Measurements from ENCODE around the gene MIEF1.

MIEF1 gene

DNA sequence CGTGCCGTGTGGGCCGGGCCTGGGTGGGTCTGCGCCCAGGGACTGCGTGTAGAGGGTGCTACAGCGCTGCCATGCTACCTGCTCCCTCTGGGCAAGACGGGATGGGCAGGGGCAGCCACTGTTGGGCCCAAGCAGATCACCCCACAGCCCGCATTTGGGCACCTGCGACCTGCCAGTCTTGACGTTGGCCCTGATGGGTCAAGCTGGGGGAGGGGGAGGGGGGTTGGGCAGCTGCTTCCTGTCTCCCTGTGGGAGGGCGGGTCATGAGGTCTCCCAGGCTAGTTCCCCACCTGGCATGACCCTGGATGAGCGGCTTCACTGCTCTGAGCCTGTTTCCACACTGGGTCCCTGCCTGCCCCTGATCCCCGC, 33.3 kb downstream of the MIEF1 start:
- Histone ChIP-seq H3K9me3 (ENCODE audit: control insufficient read depth, low read length) (no peaks in the 10 kb centered on the region), H3K27ac (ENCODE audit: low read length, poor library complexity, severe bottlenecking) (no peak overlapping the region), H2BK5ac (ENCODE audit: low read depth, low read length, poor library complexity, severe bottlenecking) (no peak overlapping the region), H3K27me3 (ENCODE audit: control insufficient read depth in 1 of 2, insufficient read depth in 1 of 2, low read length in 2 of 2) (peaks cover 19 to 24% of the 10 kb centered on the region in 2 experiments), H3K9ac (ENCODE audit: low read length) (peak overlapping the region; percentile 35), H3K4me3 (ENCODE audit: insufficient read depth in 1 of 2, low read depth in 1 of 2, low read length in 2 of 2) (no peak overlapping the region), H2AFZ (ENCODE audit: low read depth, low read length) (no peak overlapping the region), H3K18ac (ENCODE audit: low read depth in 1 of 2, low read length in 2 of 2) (peak overlapping the region in 1 of 2 experiments; percentile 75), H2BK12ac (ENCODE audit: low read length in 2 of 2) (no peak overlapping the region), H3K4ac (ENCODE audit: low read depth in 1 of 2, low read length in 2 of 2) (no peak overlapping the region), H2BK15ac (ENCODE audit: low read depth, poor library complexity, severe bottlenecking) (no peak overlapping the region), H3K4me1 (ENCODE audit: control insufficient read depth, insufficient read depth, low read depth, low read length) (peaks cover 17% of the 10 kb centered on the region), H3K36me3 (ENCODE audit: control insufficient read depth in 1 of 2, insufficient read depth in 2 of 2, low read depth in 1 of 2, low read length in 2 of 2) (peaks cover 8 to 9% of the 10 kb centered on the region in 2 experiments), H4K91ac (ENCODE audit: low read length) (no peak overlapping the region), H3K23ac (ENCODE audit: low read length in 2 of 2) (no peak overlapping the region), H2AK5ac (ENCODE audit: low read length, severe bottlenecking) (no peak overlapping the region), H3K79me1 (replicated peaks; ENCODE audit: low read length, poor library complexity, severe bottlenecking) (peaks cover 5% of the 10 kb centered on the region), H3K14ac (ENCODE audit: low read length in 2 of 2) (no peak overlapping the region), H2BK120ac (ENCODE audit: low read depth, low read length) (no peak overlapping the region), H3K4me2 (ENCODE audit: low read length, poor library complexity, severe bottlenecking) (no peak overlapping the region), H4K8ac (ENCODE audit: low read length) (peak overlapping the region; percentile 86)
- DNase-seq = no peak
- WGBS = 62% methylated on average over 12 of the region's 13 CpGs

DNA sequence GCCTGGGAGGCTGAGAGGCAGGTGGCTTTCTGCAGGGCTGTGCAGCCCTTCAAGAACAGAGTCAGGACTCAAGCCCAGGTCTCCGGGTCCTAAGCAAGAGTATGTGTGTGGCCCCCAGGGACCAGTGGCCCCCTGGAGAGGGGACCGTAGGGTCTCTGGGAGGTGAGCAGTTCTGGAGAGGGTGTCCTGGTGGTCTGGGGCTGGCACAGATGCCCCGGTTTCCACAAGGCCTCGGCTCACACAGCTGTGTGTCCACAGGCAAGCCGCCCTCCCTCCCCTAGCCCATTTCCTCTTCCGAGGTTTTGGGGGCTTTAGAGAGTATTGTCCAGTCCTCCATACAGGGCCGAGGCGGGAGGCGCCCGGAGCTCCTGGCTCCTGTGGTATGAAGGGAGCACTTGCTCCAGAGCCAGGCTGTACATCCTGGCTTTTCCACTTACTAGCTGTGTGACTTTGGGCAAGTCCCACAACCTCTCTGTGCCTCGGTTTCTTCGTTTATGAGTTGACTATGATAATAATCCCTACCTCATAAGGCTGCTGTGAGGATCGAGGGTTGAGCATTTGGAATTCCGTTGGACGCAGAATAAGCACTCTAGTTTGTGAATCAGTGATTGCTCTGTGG, 33.9 kb downstream of the MIEF1 start:
- Histone ChIP-seq H3K14ac (ENCODE audit: low read length in 2 of 2) (no peak overlapping the region), H3K23ac (ENCODE audit: low read length in 2 of 2) (no peak overlapping the region), H3K4me1 (ENCODE audit: control insufficient read depth, insufficient read depth, low read depth, low read length) (peaks cover 15% of the 10 kb centered on the region), H2BK120ac (ENCODE audit: low read depth, low read length) (no peak overlapping the region), H4K91ac (ENCODE audit: low read length) (no peak overlapping the region), H2BK15ac (ENCODE audit: low read depth, poor library complexity, severe bottlenecking) (no peak overlapping the region), H3K9me3 (ENCODE audit: control insufficient read depth, low read length) (no peaks in the 10 kb centered on the region), H2AK5ac (ENCODE audit: low read length, severe bottlenecking) (no peak overlapping the region), H3K4ac (ENCODE audit: low read depth in 1 of 2, low read length in 2 of 2) (no peak overlapping the region), H2BK5ac (ENCODE audit: low read depth, low read length, poor library complexity, severe bottlenecking) (no peak overlapping the region), H3K27ac (ENCODE audit: low read length, poor library complexity, severe bottlenecking) (no peak overlapping the region), H3K36me3 (ENCODE audit: control insufficient read depth in 1 of 2, insufficient read depth in 2 of 2, low read depth in 1 of 2, low read length in 2 of 2) (peaks cover 4 to 5% of the 10 kb centered on the region in 2 experiments), H3K79me1 (replicated peaks; ENCODE audit: low read length, poor library complexity, severe bottlenecking) (peaks cover 5% of the 10 kb centered on the region), H3K4me3 (ENCODE audit: insufficient read depth in 1 of 2, low read depth in 1 of 2, low read length in 2 of 2) (no peak overlapping the region), H3K27me3 (ENCODE audit: control insufficient read depth in 1 of 2, insufficient read depth in 1 of 2, low read length in 2 of 2) (peaks cover 25 to 30% of the 10 kb centered on the region in 2 experiments), H2BK12ac (ENCODE audit: low read length in 2 of 2) (no peak overlapping the region), H3K9ac (ENCODE audit: low read length) (no peak overlapping the region), H3K18ac (ENCODE audit: low read depth in 1 of 2, low read length in 2 of 2) (no peak overlapping the region), H2AFZ (ENCODE audit: low read depth, low read length) (no peak overlapping the region), H4K8ac (ENCODE audit: low read length) (no peak overlapping the region), H3K4me2 (ENCODE audit: low read length, poor library complexity, severe bottlenecking) (no peak overlapping the region)
- no peak for DNase-seq
- 94% methylated on average over 13 of the region's 15 CpGs for WGBS

DNA sequence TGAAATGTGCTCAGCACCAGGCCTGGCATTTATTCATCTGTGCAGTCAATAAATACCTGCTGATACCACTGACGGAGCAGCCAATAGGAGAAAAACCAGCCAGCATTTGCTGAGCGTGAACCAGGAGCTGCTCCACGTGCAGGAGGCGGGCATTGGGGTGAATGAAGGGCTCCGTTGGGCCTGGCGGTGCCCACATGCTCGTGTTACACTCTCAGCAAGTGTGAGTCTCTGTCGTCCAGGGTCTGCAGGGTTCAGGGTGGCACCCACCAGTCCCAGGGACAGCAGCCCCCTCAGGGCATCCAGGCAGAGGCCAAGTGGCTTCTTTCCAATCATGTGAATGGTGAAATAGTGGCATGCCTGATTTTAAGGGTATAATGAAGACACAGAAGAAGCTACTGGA, 34.6 kb downstream of the MIEF1 start:
- H3K9ac ChIP-seq (ENCODE audit: low read length) = no peak overlapping the region
- DNase-seq = no peak
- no peaks in the 10 kb centered on the region for H3K36me3 ChIP-seq (ENCODE audit: control insufficient read depth in 1 of 2, insufficient read depth in 2 of 2, low read depth in 1 of 2, low read length in 2 of 2)
- no peak overlapping the region for H3K18ac ChIP-seq (ENCODE audit: low read depth in 1 of 2, low read length in 2 of 2)
- peaks cover 11% of the 10 kb centered on the region for H3K4me1 ChIP-seq (ENCODE audit: control insufficient read depth, insufficient read depth, low read depth, low read length)
- H2AK5ac ChIP-seq (ENCODE audit: low read length, severe bottlenecking) = no peak overlapping the region
- no peak overlapping the region for H2BK15ac ChIP-seq (ENCODE audit: low read depth, poor library complexity, severe bottlenecking)
- H3K27ac ChIP-seq (ENCODE audit: low read length, poor library complexity, severe bottlenecking) = no peak overlapping the region
- no peaks in the 10 kb centered on the region for H3K79me1 ChIP-seq (replicated peaks; ENCODE audit: low read length, poor library complexity, severe bottlenecking)
- no peak overlapping the region for H4K8ac ChIP-seq (ENCODE audit: low read length)
- H2BK5ac ChIP-seq (ENCODE audit: low read depth, low read length, poor library complexity, severe bottlenecking) = no peak overlapping the region
- H3K4ac ChIP-seq (ENCODE audit: low read depth in 1 of 2, low read length in 2 of 2) = no peak overlapping the region
- no peak overlapping the region for H2BK120ac ChIP-seq (ENCODE audit: low read depth, low read length)
- 78% methylated on average over 8 of the region's 8 CpGs for WGBS
- no peak overlapping the region for H3K14ac ChIP-seq (ENCODE audit: low read length in 2 of 2)
- no peaks in the 10 kb centered on the region for H3K9me3 ChIP-seq (ENCODE audit: control insufficient read depth, low read length)
- H3K4me2 ChIP-seq (ENCODE audit: low read length, poor library complexity, severe bottlenecking) = no peak overlapping the region
- no peak overlapping the region for H4K91ac ChIP-seq (ENCODE audit: low read length)
- H2BK12ac ChIP-seq (ENCODE audit: low read length in 2 of 2) = no peak overlapping the region
- H3K27me3 ChIP-seq (ENCODE audit: control insufficient read depth in 1 of 2, insufficient read depth in 1 of 2, low read length in 2 of 2) = peaks cover 28 to 34% of the 10 kb centered on the region in 2 experiments
- H2AFZ ChIP-seq (ENCODE audit: low read depth, low read length) = no peak overlapping the region
- peak overlapping the region in 1 of 2 experiments; percentile 4 for H3K4me3 ChIP-seq (ENCODE audit: insufficient read depth in 1 of 2, low read depth in 1 of 2, low read length in 2 of 2)
- no peak overlapping the region for H3K23ac ChIP-seq (ENCODE audit: low read length in 2 of 2)

DNA sequence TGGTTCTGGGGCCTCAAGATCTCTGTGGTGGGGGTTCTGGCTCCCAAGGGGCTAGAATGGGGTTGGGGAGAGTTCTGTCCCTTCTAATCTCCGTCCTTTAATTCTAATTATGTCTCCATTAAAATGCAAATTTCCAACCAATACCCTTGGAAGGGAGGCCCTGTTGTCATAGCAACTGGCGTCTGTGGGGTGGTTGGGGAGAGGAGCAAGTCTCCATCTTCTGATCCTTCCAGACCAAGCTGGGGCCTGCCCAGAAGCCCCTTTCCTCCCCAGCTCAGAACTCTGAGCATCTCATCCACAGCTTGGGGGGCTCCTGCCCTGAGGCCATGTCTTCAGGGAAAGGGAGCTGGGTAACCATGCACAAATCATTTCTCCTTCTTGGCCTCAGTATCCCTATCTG, 35.9 kb downstream of the MIEF1 start:
- Histone ChIP-seq H3K36me3 (ENCODE audit: control insufficient read depth in 1 of 2, insufficient read depth in 2 of 2, low read depth in 1 of 2, low read length in 2 of 2) (no peaks in the 10 kb centered on the region), H2BK120ac (ENCODE audit: low read depth, low read length) (no peak overlapping the region), H3K79me1 (replicated peaks; ENCODE audit: low read length, poor library complexity, severe bottlenecking) (no peaks in the 10 kb centered on the region), H2BK5ac (ENCODE audit: low read depth, low read length, poor library complexity, severe bottlenecking) (no peak overlapping the region), H2AFZ (ENCODE audit: low read depth, low read length) (no peak overlapping the region), H3K27ac (ENCODE audit: low read length, poor library complexity, severe bottlenecking) (no peak overlapping the region), H3K4me2 (ENCODE audit: low read length, poor library complexity, severe bottlenecking) (no peak overlapping the region), H3K9ac (ENCODE audit: low read length) (no peak overlapping the region), H3K4me3 (ENCODE audit: insufficient read depth in 1 of 2, low read depth in 1 of 2, low read length in 2 of 2) (no peak overlapping the region), H2AK5ac (ENCODE audit: low read length, severe bottlenecking) (no peak overlapping the region), H4K91ac (ENCODE audit: low read length) (no peak overlapping the region), H3K23ac (ENCODE audit: low read length in 2 of 2) (no peak overlapping the region), H3K4ac (ENCODE audit: low read depth in 1 of 2, low read length in 2 of 2) (no peak overlapping the region), H4K8ac (ENCODE audit: low read length) (no peak overlapping the region), H2BK15ac (ENCODE audit: low read depth, poor library complexity, severe bottlenecking) (peak overlapping the region; percentile 17), H3K14ac (ENCODE audit: low read length in 2 of 2) (no peak overlapping the region), H3K4me1 (ENCODE audit: control insufficient read depth, insufficient read depth, low read depth, low read length) (peaks cover 11% of the 10 kb centered on the region), H3K9me3 (ENCODE audit: control insufficient read depth, low read length) (no peaks in the 10 kb centered on the region), H3K27me3 (ENCODE audit: control insufficient read depth in 1 of 2, insufficient read depth in 1 of 2, low read length in 2 of 2) (peaks cover 36 to 44% of the 10 kb centered on the region in 2 experiments), H3K18ac (ENCODE audit: low read depth in 1 of 2, low read length in 2 of 2) (no peak overlapping the region), H2BK12ac (ENCODE audit: low read length in 2 of 2) (no peak overlapping the region)
- no peak for DNase-seq
- 46% methylated on average over 1 of the region's 2 CpGs for WGBS

Data from mesenchymal stem cell (in vitro differentiated cells and primary cell).